Heart left ventricle (tissue), 13 donors: ENCODE measurements around the gene STAT3.

Experiments
- CTCF ChIP-seq, 12 donors: fragments of 200-600 bp; sonication (generic) in 4 of 12; IDR thresholded peaks; one replicate each; pipeline versions ENCODE4 v1.5.0 to v1.8.0; 2018 to 2022; ENCODE audit warnings: antibody characterized with exemption in 12 of 12, mild to moderate bottlenecking in 5 of 12
- POLR2A ChIP-seq, 2 donors: fragments of 450-650 bp; IDR thresholded peaks; one replicate each; pipeline ENCODE4 v1.6.1; 2017; ENCODE audit warnings: antibody characterized with exemption in 2 of 2, mild to moderate bottlenecking in 2 of 2, moderate library complexity in 2 of 2
- donor health status: ischemic (EF 13 %, LVEDD 7.1; RV severe dilation, severe dysfunction).
- donor health status: DM: no; HTN: yes; CAD: no.
- donor health status: DM: no; HTN: no; CAD: no.
- donor health status: ischemic (EF 25% LVEDD 6.9; RV normal size, moderate dysfunction).
- donor health status: ischemic (EF 25% LVEDD 5.7; RV mildly dilated, moderate dysfunction).
- donor health status: ischemic (EF 35%, LVEDD 5.7; RV mildly dilated, moderate dysfunction).
- donor health status: nonischemic (EF 11% LVEDD 7.7; RV severe dilation, severe dysfunction).
- donor health status: DM: yes; HTN: yes; CAD: no.
- donor health status: PGD.
- donor health status: ischemic (EF 29% LVEDD 5.4; RV normal size, mild dysfunction).
- donor health status: nonischemic (EF 23%, LVEDD 6.1; RV moderate dilation, normal function).

DNA sequence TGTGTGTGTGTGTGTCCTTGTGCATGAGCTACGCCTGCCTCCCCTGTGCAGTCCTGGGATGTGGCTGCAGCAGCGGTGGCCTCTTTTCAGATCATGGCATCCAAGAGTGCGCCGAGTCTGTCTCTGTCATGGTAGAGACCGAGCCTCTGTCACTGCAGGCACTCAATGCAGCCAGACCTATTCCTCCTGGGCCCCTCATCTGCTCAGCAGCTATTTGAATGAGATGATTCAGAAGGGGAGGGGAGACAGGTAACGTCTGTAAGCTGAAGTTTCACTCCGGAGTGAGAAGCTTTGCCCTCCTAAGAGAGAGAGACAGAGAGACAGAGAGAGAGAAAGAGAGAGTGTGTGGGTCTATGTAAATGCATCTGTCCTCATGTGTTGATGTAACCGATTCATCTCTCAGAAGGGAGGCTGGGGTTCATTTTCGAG, 77.4 kb downstream of the STAT3 start:
- no peak for TF ChIP-seq CTCF (IDR thresholded peaks at IDR 0.05)
- TF ChIP-seq POLR2A (IDR thresholded peaks at IDR 0.05) = no peak
